ENCODE measurements around the gene SPOCK1.

The SPOCK1 gene

GRCh38 chr5:137316346-137316736 lies 182.8 kb downstream of the SPOCK1 start:
- DNase-seq: no peak

- DNase-seq: no peak
These were observed 183.4 kb downstream of the SPOCK1 start for GRCh38 chr5:137315534-137316345.

GRCh38 chr5:137315109-137315508 lies 184.0 kb downstream of the SPOCK1 start:
- DNase-seq: no peak

GRCh38 chr5:137313526-137314175 lies 185.5 kb downstream of the SPOCK1 start:
- DNase-seq: no peak

DNA sequence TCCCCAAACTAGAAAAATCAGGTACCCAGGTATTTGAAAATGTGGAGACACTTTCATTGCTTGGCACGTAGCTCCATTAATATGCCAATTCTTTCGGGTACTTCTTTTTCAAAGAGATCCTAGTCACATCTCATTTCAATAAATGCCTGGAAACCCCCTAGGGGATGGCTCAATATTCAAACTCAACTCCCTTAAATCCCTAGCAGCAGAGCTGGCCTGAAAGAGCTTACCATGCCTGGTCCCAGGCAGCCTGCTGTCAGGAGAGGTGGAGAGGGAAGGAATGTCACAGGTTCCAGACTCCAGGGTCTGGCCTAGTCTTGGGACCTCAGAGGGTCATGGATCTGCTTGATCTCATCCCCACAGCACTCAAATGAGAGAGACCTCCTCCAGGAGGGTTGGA lies 187.1 kb downstream of the SPOCK1 start:
- peak; percentile 58 to 75 for DNase-seq

DNA sequence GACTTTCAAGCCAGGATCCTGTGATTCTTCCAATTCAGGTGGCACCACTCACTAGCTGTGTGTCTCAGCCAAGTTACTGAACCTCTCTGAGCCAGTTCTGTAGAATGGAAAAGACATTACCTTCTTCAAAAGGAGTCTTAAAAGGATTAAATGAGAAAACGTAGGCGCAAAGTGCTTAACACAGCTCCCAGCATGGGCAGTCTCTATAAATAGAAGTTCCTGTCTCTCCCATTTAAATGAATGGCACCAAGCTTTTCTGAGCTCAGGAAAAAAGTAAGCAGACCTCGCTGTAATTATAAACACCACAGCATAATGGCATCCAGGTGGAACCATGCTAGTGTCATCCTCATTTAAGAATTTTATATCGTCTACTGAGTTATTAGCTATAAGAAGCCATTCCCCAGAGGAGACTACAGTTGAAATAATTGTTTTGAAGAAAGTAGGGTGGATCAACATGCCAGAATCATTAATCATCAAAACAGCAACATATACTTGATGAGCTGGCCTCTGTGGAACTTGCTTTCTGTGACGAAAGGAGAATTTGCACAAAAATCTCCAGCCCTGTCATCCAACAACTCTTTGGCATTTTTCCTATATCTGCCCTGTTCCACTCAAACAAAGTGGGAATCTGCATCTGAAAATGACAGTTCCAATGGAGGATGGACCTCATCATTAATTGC lies 188.9 kb downstream of the SPOCK1 start:
- no peak for DNase-seq

DNA sequence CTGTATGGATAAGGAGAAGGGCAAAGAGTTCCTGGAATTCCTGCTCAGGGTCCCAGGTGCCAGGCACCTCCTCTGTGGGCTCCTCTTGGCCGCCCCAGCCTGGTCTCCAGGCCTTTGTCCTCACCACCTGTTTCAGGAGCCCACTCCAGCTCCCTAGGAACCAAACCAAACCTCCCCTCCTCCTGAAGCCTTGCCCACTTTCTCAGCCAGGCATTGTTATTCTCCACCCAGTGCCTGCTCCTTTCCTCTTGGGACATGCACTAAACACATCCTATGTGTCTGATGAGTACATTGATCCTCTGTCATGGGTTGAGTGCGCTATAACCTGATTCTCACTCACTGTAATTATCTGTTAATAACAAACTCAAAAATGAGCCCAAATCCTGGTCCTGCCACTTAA lies 189.8 kb downstream of the SPOCK1 start:
- no peak for DNase-seq

DNA sequence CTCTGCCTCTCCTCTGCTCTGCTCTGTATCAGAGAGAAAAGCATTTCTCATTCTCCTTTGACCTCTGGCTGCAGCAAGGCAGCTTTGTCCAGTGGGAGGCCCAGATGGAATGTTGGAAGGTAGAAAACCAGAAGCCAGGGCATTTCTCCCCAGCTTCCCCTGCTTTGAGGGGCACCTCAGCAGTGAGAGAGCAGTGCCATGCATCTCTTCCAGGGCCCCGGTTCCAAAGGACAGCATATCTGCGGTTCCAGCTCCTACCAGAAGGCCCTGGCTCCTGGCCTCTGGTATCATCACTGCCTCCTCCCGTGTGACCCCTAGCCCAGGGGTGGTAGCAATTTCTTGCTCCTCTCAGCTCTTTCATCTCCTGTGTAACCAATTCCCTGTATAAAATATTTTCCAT lies 190.8 kb downstream of the SPOCK1 start:
- DNase-seq: no peak

GRCh38 chr5:137306903-137307302 lies 192.2 kb downstream of the SPOCK1 start:
- DNase-seq: no peak

- no peak for DNase-seq
These were observed 193.0 kb downstream of the SPOCK1 start for GRCh38 chr5:137305971-137306602.

- DNase-seq: peak; percentile 30 to 61
These were observed 194.8 kb downstream of the SPOCK1 start for GRCh38 chr5:137304226-137304874.

GRCh38 chr5:137303509-137303908 lies 195.6 kb downstream of the SPOCK1 start:
- no peak for DNase-seq

DNA sequence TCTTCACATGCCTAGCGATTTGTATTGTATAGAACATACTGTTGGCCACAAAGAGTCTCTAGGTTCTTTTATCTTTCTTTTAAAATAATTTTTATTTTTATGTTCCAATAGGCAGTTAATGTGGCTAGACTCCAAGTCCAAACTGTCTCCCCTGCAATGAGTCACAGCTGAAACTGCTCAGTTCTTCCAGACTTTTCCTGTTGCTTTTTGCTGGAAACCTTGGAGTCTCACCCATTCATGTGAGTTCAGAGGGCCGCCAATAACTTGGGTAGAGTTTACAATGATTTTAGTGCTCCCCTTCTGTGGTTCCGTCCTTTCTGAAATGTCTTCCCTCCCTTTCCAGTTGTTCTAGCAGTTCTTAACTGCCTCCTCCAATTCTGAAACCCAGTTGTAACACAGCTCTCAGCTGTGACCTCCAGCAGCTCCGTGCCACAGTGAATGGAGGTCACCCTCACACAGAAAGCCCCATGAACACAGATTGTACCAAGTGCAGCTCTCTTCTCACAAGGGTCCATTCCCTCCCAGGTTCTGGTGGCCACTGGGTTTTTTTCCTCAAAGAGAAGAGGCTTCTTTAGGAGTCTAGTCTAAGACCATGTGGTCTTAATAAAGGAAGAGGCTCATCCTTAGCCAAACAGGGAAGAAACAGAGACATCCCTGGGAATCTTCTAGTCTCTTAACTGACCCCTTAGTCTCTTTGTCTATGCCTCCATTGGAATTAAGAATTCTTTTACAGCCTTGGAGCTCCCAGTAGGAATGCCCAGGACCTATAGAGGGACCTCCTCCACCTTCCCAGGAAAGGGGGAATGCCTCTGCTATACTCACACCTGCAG lies 198.5 kb downstream of the SPOCK1 start:
- no peak for DNase-seq

DNA sequence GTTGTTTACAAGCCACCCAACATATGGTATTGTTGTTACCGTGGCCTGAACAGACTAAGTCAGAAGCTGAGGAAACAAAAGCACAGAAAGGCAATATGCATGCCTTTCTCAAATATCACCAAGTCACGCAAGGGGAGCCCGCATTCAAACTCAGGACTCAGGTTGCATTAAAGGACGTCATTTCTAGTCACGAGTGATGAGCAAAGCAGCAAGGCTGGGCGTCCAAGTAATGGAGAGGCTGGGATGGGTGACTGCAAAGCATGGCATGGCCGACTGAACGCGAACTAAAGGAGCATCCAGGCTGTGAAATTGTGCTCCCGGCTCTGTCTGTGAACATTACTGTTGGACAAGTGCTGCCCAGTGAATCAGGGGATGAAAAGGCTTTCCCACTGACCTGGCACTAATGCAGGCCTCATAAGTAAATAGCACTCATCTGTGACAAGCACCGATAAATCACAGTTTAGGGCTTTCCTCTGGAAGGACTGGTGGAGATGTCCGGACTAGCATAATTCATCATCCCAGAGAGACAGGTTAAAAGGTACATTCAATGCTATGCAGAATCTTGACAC lies 202.8 kb downstream of the SPOCK1 start:
- no peak for DNase-seq

- no peak for DNase-seq
These were observed 204.5 kb downstream of the SPOCK1 start for GRCh38 chr5:137294604-137295003.

GRCh38 chr5:137292461-137293027 lies 206.6 kb downstream of the SPOCK1 start:
- no peak for DNase-seq

GRCh38 chr5:137291436-137291835 lies 207.7 kb downstream of the SPOCK1 start:
- no peak for DNase-seq

GRCh38 chr5:137291031-137291430 lies 208.1 kb downstream of the SPOCK1 start:
- DNase-seq: no peak

- DNase-seq: no peak
These were observed 208.8 kb downstream of the SPOCK1 start for GRCh38 chr5:137290373-137290772.

GRCh38 chr5:137289856-137290255 lies 209.3 kb downstream of the SPOCK1 start:
- no peak for DNase-seq

DNA sequence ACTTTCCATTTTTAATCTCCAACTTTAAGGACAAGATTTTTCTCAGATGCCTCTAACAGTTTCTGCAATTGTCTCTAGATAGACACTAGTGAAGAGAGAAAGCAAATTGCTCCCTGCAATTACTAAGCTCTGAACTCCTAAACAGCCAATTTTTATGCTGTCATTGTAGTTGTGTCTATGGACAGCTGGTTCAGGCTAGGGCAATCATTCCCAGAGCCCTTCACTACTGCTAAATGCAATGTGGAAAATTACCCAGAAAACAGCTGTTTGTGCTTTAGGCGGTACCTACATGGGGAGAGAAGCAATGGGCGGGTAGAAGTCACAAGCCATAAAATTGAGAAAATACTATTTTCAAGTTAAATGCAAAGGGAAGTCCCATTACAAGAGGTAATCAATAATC lies 211.6 kb downstream of the SPOCK1 start:
- DNase-seq: no peak

All from NCI-H526 (cell line).